Measurements from ENCODE around the gene CIB1.

The CIB1 gene

DNA sequence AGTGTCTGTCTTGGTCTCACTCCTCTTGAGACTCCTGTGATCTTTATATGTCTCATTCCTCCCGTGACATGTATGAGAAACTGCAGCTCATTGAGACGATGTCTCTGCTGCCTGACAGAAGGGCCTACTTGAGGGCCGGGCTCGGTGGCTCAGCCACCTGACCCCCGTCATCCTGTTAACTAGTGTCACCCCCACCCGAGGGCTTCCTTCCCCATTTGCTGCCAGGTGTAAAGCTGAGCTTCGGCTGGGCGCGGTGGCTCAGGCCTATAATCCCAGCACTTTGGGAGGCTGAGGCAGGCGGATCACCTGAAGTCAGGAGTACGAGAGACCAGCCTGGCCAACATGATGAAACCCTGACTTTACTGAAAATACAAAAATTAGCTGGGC is 19.9 kb downstream of the CIB1 start:
- no peak for DNase-seq

- no peak for DNase-seq
These were observed 20.5 kb downstream of the CIB1 start for GRCh38 chr15:90213122-90213817.

- DNase-seq: no peak
These were observed 21.3 kb downstream of the CIB1 start for GRCh38 chr15:90212221-90213098.

DNA sequence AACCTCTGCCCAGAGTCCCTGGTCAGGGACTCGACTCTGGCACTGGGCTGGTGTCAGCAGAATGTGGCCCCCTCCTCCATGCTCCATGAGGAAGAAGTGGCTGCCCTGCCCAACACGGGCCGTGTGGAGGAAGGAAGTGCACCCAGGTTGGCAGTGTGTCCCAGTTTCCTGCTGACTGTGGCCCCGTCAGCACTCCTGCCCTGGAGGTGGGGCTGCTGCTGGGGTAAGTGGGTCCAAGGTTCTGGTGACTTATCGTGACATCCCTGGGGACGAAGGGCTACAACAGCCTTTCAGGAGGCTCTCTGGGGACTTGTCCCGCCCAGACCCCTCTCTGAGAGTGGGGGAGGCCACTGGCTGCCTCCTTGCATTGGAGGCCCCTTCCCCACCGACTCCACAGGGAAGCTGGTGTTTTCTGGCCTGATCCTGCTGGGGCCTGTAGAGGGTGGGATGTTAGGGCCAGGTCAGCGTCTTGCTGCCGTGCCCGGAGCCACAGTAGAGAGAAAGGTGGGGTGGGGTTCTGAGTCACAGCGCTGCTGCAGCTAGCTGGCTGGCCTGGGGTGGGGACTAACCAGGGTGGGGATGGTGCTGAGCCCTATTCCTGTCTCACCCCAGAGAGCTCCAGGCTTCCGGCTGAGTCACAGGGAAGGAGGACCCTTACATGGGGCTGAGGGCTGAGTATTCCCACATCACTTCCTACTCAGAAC is 22.1 kb downstream of the CIB1 start:
- no peak for DNase-seq

- no peak for DNase-seq
These were observed 22.7 kb downstream of the CIB1 start for GRCh38 chr15:90211009-90211408.

DNA sequence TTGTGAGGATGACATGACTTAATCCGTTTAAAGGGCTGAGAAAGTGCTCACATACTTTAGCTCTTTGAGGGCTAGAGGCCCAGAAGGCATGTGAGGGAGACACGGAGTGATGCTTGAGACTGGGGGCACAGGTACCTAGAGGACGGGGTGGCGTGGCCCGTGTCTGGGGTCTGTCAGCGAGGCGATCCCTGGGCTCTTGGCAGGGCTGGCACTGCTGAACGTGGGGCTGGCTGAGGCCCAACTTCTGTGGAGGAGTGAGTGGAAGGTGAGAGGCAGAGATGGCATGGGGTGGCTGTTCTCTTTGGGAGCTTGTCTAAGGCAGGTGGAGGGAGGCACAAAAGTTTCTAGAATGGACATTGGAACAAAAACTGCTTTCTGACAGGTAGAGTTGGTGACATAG is 23.1 kb downstream of the CIB1 start:
- DNase-seq: no peak

DNA sequence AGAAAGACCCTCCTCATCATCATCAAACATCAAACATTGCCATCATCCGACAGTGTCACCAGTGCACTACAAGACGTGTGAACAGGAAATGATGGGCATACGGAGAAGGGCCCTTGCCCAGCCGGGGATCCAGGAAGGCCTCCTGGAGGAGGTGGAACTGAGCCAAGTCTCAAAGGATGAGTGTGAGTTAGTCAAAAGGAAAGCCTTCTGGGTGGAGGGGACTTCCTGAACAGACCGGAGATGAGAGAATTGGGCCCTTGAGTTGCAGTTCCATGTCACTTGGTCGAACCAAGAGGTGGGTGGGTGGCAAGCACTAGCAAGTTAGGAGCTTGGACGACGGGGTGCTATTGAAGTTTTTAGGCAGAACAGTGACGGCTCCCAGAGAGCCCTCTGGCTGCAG is 24.1 kb downstream of the CIB1 start:
- no peak for DNase-seq

DNA sequence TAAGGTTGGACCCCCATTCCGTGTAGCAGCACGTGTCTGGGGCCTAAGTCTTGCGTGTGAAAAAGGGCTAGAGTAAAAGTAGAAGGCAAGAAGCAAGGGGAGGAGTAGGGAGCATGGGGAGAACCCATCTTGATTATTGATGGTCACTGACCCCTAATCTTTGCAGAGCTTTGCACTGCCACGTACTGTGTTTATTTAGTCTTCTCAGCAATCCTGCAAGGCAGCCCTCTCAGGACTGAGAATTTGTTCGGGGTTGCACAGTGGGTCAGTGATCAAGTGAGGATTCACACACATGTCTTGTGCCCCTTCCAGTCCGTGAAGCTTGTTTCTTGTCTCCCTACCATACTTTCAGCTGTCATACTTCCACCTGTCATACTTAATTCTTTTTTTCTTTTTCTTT is 25.4 kb downstream of the CIB1 start:
- no peak for DNase-seq

- DNase-seq: no peak
These were observed 26.5 kb downstream of the CIB1 start for GRCh38 chr15:90207252-90207651.

DNA sequence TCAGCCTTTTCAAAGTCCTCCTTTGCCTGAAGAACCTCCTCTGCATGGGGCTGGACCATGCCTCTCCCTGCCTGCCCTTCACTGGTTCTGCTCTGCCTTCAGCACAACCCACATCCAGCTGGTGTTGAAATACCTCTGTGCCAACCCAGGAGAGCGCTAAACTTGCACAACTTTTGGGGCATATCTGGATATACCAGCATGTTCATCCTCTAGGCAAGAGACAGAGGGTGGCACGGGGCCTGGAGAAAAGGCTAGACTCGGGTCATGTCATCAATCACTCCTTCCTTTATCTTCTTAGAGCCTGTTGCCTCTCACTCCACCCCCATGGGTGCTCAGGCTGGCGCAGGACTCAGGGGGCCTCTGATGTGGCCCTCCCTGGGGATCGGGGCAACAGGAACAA is 27.9 kb downstream of the CIB1 start:
- DNase-seq: peak; percentile 43 to 76

DNA sequence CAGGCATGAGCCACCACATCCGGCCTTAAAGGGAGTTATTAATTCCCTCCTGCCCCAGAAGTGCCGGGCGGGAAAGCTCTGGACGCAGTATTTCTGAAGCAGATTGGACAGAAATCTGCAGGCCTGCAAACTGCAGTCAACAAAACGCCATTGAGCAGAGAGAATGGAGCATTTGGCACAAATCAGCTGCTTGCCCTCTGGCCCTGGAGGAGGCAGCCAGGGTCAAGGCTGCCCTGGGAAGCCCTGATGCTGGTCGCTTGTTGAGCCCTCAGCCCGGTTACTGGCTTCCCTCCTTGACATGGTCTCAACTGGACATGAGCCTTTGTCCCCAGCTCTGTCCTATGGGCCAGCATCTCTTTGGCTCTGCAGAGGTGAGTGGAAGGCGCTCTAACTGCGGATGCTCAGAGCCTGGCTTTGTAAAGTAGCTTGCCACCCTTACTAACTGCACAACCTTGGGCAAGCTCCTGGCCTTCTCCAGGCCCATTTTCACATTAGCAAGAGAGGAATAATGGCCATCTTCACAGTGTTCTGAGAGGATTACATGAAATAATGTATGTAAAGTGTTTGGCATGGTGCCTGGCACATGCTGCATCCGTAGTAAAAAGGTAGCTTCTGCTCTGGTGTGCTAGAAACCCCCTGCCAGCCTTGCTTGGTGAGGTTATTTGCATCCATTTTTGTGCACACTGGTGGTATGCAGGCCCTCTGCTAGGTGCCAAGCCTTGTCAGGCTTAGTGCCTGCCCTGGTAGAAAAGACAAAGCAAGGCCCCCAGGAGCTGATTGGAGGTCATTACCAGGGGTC is 28.5 kb downstream of the CIB1 start:
- DNase-seq: no peak

DNA sequence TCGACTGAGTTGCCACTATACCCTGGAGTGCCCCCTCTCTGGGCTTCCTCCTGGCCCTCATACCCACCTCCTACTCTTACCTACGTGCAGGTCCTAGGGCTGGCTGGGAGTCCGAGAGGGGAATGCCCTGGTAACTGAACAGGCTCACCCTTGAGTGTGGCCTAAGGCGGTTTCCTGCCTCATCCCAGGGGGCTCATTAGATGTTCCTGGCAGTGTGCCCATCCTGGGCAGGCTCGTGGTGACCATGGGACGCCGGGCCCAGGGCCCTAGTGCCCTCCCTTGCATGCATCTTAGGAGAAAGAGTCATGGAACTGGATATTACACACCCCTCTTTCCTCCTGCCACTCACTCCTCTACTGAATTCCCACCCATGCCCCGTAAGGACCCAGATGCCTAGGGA is 29.8 kb downstream of the CIB1 start:
- DNase-seq: no peak

DNA sequence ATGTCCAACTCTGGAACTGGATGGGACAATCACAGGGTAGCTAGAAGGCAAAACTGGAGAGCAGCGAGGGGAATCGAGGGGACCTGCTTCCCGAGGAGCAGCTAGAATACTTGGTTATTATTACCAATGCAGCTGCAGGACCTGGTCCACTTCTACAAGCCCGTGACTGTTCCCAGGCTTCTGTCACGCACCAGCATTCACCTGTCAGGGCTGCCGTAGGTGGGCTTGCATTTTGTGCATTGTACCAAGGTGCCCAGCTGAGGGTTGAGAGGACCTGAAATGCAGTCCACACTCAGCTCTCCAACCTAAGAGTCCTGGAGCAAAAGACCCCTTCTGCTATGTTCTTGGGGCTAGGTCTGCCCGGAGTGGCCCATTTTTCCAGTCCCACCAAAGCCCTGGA is 30.3 kb downstream of the CIB1 start:
- DNase-seq: no peak

DNA sequence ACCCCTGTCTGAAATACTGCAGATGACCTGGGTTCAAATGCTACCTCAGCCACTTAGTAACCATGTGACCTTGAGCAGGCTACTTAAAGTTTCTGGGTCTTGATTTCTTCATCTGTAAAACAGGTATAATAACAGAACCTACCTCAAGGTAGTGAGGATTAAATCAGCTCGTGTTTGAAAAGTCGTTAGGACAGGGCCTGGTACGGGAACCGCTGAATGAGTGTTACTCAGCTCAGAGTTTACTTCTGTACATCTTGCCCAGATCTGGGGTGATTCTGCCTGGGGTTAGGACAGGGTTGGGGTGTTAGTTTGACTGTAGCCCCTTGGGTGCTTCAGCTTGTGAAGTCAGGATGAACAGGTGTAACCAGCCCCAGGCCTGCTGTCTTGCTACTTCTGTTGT is 30.8 kb downstream of the CIB1 start:
- DNase-seq: no peak

DNA sequence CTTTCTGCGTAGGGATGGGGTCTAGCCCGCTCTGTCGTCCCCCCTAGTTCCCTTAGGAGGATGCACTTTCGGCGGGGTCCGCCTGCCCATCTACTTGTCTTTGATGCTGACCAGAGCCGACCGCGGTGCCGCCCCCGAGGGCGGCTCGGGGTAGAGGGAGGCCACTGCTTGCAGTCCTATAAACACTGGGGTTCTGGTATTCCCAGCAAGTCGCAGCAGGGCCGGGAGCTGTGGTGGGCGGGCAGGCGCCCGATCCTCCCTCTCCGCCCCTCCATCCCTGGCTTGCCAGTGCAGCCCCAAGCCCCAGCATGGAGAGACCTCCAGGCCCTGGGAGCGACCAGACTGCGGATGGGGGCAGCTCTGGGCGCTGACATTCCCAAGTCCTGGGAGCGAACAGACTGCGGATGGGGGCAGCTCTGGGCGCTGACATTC is 31.8 kb downstream of the CIB1 start:
- DNase-seq: no peak

DNA sequence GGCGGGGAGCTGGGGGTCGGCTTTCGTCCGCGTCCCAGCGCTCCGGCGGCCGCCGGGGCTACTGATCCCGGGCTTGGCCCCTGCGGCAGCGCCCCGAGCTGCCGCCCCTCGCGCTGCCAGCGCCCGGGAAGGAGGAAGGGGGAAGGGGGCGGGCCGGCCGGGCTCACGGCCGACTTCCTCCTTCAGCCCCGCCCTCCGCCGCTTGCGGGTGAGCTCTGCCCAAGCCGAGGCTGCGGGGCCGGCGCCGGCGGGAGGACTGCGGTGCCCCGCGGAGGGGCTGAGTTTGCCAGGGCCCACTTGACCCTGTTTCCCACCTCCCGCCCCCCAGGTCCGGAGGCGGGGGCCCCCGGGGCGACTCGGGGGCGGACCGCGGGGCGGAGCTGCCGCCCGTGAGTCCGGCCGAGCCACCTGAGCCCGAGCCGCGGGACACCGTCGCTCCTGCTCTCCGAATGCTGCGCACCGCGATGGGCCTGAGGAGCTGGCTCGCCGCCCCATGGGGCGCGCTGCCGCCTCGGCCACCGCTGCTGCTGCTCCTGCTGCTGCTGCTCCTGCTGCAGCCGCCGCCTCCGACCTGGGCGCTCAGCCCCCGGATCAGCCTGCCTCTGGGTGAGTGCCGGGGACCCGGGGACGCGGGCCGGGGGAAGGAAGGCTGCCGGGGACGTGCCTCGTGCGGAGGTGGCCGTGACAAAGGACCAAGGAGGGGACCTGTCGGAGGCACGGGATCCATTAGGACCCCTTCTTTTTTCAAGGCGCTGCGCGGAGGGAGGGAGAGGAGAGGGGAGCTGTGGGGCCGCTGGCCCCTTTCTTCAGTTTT is 32.4 kb downstream of the CIB1 start, which contains the start of gene SEMA4B:
Gene SEMA4B (plus strand): TSS at position 201 of the 814 bp plus-strand sequence. CDS start 249 bp downstream, at position 450.
- peak; percentile 56 to 72 for DNase-seq

- DNase-seq: no peak
These were observed 33.1 kb downstream of the CIB1 start for GRCh38 chr15:90200534-90201129.

DNA sequence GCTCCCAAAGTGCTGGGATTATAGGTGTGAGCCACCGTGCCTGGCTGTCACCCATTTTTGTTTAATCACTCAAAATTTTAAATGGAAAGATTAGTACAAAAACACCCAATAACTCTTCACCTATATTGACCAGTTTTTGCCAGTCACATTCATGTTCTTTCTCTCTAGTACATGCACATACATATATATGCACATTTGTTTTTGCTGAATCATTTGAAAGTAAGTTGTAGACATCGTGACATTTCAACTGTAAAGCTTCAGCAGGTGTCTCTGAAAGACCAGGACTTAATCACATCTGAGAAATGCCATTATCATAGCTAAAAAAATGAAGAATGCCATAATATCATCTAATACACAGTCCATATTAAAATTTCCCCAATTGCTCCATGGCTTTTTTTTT is 39.1 kb downstream of the CIB1 start:
- no peak for DNase-seq

DNA sequence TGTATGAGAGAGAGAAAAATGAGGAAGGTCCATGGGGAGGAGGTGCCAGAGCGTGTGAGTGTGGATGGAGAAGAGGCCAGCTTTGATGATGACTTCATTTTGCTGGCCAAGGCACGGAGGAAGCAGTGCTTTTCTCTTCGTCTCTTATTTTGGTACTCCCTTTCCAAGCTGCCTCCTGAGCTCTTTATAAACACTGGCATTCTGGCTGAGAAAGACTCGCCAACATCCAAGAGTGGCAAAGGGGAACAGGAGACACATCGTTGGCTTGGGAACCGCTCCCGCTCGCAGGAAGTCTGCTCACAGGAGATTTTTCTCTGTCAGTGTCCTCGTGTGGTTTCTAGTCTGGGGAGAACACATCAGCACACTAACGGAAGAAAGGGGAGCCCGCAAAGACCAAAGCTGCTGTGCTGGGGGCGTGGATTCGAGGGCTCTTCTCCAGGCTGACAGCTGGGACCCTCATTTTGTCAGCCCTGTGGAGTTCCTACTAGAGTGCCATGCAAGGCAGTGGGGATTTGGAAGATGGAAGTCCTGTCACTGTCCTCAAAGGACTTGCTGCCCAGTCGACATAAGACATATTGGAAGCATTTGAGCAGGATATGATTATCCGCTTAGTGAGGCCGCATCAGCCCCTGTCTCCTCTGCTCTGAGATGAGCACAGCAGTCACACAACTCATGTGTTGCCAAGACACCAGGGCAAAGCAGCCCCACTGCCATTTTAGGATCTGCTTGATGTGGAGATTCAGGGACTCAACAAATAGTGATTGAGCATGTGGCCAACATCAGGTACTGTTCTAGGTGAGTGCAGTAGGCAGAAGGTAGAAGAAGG is 40.6 kb downstream of the CIB1 start:
- peak; percentile 22 to 28 for DNase-seq

GRCh38 chr15:90191794-90192509 is 41.8 kb downstream of the CIB1 start:
- peak; percentile 18 to 51 for DNase-seq

Measured in inflammatory macrophage treated with lipopolysaccharide for 1 hour (primary cell).